AG09319 (cell line): ENCODE results near the gene F11R.
"Not testable (repeated sequence)": the region's sequence is repeated elsewhere in the genome, so short reads cannot be mapped to it uniquely, and the experiment has no call there.

Source experiments
- DNase-seq: peaks from one replicate; pipeline ENCODE4 v3.0.0-alpha.2; 2010; ENCODE audit warnings: low read depth; ENCODE audit errors: extremely low read depth
- TF ChIP-seq, protein P1 (sequence below): IDR thresholded peaks from 2 replicates; pipeline ENCODE4 v1.5.1; 2011; ENCODE audit warnings: low read depth, mild to moderate bottlenecking, inconsistent platforms, low read length, moderate library complexity

The F11R gene

GRCh38 chr1:161038523-161039153, 17.7 kb upstream of the F11R start, which contains the start of gene TSTD1:
Gene TSTD1 (minus strand): TSS chr1:161038964. CDS start chr1:161038889, 75 bp downstream.
- TF ChIP-seq, protein P1, sequence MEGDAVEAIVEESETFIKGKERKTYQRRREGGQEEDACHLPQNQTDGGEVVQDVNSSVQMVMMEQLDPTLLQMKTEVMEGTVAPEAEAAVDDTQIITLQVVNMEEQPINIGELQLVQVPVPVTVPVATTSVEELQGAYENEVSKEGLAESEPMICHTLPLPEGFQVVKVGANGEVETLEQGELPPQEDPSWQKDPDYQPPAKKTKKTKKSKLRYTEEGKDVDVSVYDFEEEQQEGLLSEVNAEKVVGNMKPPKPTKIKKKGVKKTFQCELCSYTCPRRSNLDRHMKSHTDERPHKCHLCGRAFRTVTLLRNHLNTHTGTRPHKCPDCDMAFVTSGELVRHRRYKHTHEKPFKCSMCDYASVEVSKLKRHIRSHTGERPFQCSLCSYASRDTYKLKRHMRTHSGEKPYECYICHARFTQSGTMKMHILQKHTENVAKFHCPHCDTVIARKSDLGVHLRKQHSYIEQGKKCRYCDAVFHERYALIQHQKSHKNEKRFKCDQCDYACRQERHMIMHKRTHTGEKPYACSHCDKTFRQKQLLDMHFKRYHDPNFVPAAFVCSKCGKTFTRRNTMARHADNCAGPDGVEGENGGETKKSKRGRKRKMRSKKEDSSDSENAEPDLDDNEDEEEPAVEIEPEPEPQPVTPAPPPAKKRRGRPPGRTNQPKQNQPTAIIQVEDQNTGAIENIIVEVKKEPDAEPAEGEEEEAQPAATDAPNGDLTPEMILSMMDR, result no peak
- DNase-seq, result no peak

- no peak for DNase-seq
- TF ChIP-seq, protein P1, result no peak
These were observed 16.9 kb upstream of the F11R start for GRCh38 chr1:161037661-161038522.

- no peak for DNase-seq
- TF ChIP-seq, protein P1, result no peak
These were observed 12.8 kb upstream of the F11R start for GRCh38 chr1:161033751-161034150.

- TF ChIP-seq, protein P1, result no peak
- DNase-seq, result no peak
These were observed 11.5 kb upstream of the F11R start for GRCh38 chr1:161032409-161032808.

GRCh38 chr1:161031874-161032273, 10.9 kb upstream of the F11R start:
- TF ChIP-seq, protein P1, result no peak
- DNase-seq, result no peak

GRCh38 chr1:161029466-161029865, 8.5 kb upstream of the F11R start:
- DNase-seq, result not testable (repeated sequence)

DNA sequence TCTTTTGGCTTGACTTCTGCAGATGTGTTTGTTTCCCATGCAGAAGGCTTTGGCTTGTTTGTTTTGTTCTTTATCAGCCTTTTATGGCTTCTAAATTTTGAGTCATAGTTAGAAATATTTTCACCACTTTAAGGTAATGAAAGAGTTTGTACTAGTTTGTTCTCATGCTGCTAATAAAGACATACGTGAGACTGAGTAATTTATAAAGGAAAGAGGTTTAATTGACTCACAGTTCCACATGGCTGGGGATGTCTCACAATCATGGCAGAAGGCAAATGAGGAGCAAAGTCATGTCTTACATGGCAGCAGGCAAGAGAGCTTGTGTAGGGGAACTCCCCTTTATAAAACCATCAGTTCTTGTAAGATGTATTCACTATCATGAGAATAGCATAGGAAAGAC, 6.0 kb upstream of the F11R start:
- not testable (repeated sequence) for DNase-seq

GRCh38 chr1:161022432-161022831, 1.5 kb upstream of the F11R start:
- not testable (repeated sequence) for DNase-seq

DNA sequence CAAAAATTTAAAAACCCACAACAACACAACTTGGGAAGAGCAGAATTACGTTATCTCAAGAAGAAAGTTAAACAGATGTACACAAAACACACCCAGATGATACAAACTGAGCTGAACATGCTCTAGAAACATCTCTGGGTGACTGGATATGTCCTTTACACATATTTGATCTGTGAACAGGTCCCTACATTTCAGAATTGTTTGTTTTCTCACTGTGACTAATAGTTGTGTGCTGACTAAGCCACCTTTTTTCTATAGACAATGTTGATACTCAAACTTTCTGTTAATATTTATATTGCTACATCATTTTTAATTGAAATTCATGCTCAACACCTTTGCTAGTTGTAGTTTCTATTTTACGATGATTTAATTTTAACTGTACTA, 1.0 kb upstream of the F11R start:
- TF ChIP-seq, protein P1, result no peak
- no peak for DNase-seq
